Activated T-cell treated with anti-CD3 and anti-CD28 coated beads for 1 hour (primary cell): Measurements from ENCODE around the gene TAC4.
A peak's percentile ranks its signal among the peaks of the same experiment; 100 is the strongest.
"Not testable (repeated sequence)": the region's sequence is repeated elsewhere in the genome, so short reads cannot be mapped to it uniquely, and the experiment has no call there.

ENCODE experiments used
- DNase-seq: peaks from one replicate; pipeline ENCODE4 v3.0.0-alpha.2; 2020; ENCODE audit warnings: low read depth

Gene TAC4

GRCh38 chr17:49842846-49843245, 5.0 kb downstream of the TAC4 start:
- no peak for DNase-seq

- DNase-seq: no peak
Measured at GRCh38 chr17:49842371-49842770, 5.5 kb downstream of the TAC4 start.

GRCh38 chr17:49841548-49841947, 6.3 kb downstream of the TAC4 start:
- no peak for DNase-seq

- no peak for DNase-seq
Measured at GRCh38 chr17:49839455-49839854, 8.4 kb downstream of the TAC4 start.

- DNase-seq: no peak
Measured at GRCh38 chr17:49836111-49837030, 11.5 kb downstream of the TAC4 start.

GRCh38 chr17:49835472-49835871, 12.4 kb downstream of the TAC4 start:
- no peak for DNase-seq

GRCh38 chr17:49834118-49834743, 13.6 kb downstream of the TAC4 start:
- DNase-seq: no peak

- no peak for DNase-seq
Measured at GRCh38 chr17:49832840-49833599, 14.8 kb downstream of the TAC4 start.

- DNase-seq: no peak
Measured at GRCh38 chr17:49830605-49831004, 17.3 kb downstream of the TAC4 start.

- DNase-seq: no peak
Measured at GRCh38 chr17:49829026-49829425, 18.8 kb downstream of the TAC4 start.

- DNase-seq: not testable (repeated sequence)
Measured at GRCh38 chr17:49828325-49828724, 19.5 kb downstream of the TAC4 start.

GRCh38 chr17:49825645-49826044, 22.2 kb downstream of the TAC4 start:
- no peak for DNase-seq

- no peak for DNase-seq
Measured at GRCh38 chr17:49823614-49824013, 24.3 kb downstream of the TAC4 start.

GRCh38 chr17:49822829-49823228, 25.0 kb downstream of the TAC4 start:
- DNase-seq: no peak

- no peak for DNase-seq
Measured at GRCh38 chr17:49821916-49822315, 26.0 kb downstream of the TAC4 start.

- DNase-seq: no peak
Measured at GRCh38 chr17:49821466-49821865, 26.4 kb downstream of the TAC4 start.

GRCh38 chr17:49820773-49821172, 27.1 kb downstream of the TAC4 start:
- DNase-seq: no peak

- no peak for DNase-seq
Measured at GRCh38 chr17:49819651-49820050, 28.2 kb downstream of the TAC4 start.

GRCh38 chr17:49819138-49819537, 28.7 kb downstream of the TAC4 start:
- DNase-seq: no peak

GRCh38 chr17:49817993-49818392, 29.9 kb downstream of the TAC4 start:
- DNase-seq: peak; percentile 37

GRCh38 chr17:49815761-49816281, 32.0 kb downstream of the TAC4 start:
- DNase-seq: no peak

GRCh38 chr17:49814781-49815529, 32.9 kb downstream of the TAC4 start:
- no peak for DNase-seq
